GM21619 (cell line): ENCODE data around the gene SLC17A7.

Experiments
- ATAC-seq: cut with Tn5 transposase; IDR thresholded peaks from one replicate; pipeline ENCODE4 v1.9.1; 2021; ENCODE audit not compliant: unreplicated experiment

The SLC17A7 gene

GRCh38 chr19:49428547-49429451 lies 12.5 kb downstream of the SLC17A7 start:
- no peak for ATAC-seq

- ATAC-seq, result no peak
Measured at GRCh38 chr19:49427855-49428546, 13.3 kb downstream of the SLC17A7 start.

- no peak for ATAC-seq
Measured at GRCh38 chr19:49427339-49427738, 14.0 kb downstream of the SLC17A7 start.

- no peak for ATAC-seq
Measured at GRCh38 chr19:49425922-49426592, 15.3 kb downstream of the SLC17A7 start.

- ATAC-seq, result no peak
Measured at GRCh38 chr19:49425178-49425577, 16.1 kb downstream of the SLC17A7 start, which contains the start of gene GFY. GFY (plus strand) TSS chr19:49425388; CDS start chr19:49426431, 1,043 bp downstream.

- no peak for ATAC-seq
Measured at GRCh38 chr19:49423985-49424303, 17.4 kb downstream of the SLC17A7 start.

GRCh38 chr19:49423071-49423984 lies 18.0 kb downstream of the SLC17A7 start, which contains the start of gene PTH2:
PTH2 (minus strand) TSS chr19:49423441; CDS start chr19:49423339, 102 bp downstream.
- no peak for ATAC-seq

- ATAC-seq, result no peak
Measured at GRCh38 chr19:49422407-49423070, 18.8 kb downstream of the SLC17A7 start.

- no peak for ATAC-seq
Measured at GRCh38 chr19:49421878-49422202, 19.5 kb downstream of the SLC17A7 start.

- ATAC-seq, result no peak
Measured at GRCh38 chr19:49421039-49421877, 20.1 kb downstream of the SLC17A7 start.

- no peak for ATAC-seq
Measured at GRCh38 chr19:49420227-49420626, 21.1 kb downstream of the SLC17A7 start.

- no peak for ATAC-seq
Measured at GRCh38 chr19:49419173-49419572, 22.2 kb downstream of the SLC17A7 start.

- ATAC-seq, result no peak
Measured at GRCh38 chr19:49418511-49418910, 22.8 kb downstream of the SLC17A7 start.

- no peak for ATAC-seq
Measured at GRCh38 chr19:49417088-49417487, 24.2 kb downstream of the SLC17A7 start.

- no peak for ATAC-seq
Measured at GRCh38 chr19:49415810-49416200, 25.5 kb downstream of the SLC17A7 start.

GRCh38 chr19:49415102-49415809 lies 26.1 kb downstream of the SLC17A7 start:
- ATAC-seq, result no peak

- ATAC-seq, result no peak
Measured at GRCh38 chr19:49414256-49414655, 27.1 kb downstream of the SLC17A7 start.

- no peak for ATAC-seq
Measured at GRCh38 chr19:49413348-49413747, 28.0 kb downstream of the SLC17A7 start.
